Natural killer cell (primary cell): ENCODE data around the gene HIF1A. TPM values are rescaled to one million over a fixed set of nuclear protein-coding genes. Genes with fewer than 3 reads are reported as not detected.

Experiments
- ATAC-seq, 3 donors: fragments of 150-1000 bp in 2 of 3; fragments of 200-7000 bp in 1 of 3; cut with Tn5 transposase; 1 replicate in 1 of 3; 2 replicates in 2 of 3; pipeline ENCODE4 v1.10.0; 2021; ENCODE audit warnings: mild to moderate bottlenecking in 2 of 3, moderate library complexity in 2 of 3
- DNase-seq, 2 donors: peaks; one replicate each; pipeline versions ENCODE4 v3.0.0 to v3.0.0-alpha.2; 2013 to 2021; ENCODE audit warnings: mixed read lengths in 1 of 2
- H3K27ac ChIP-seq: one replicate; pipeline ENCODE4 v1.5.1; 2013; ENCODE audit warnings: mild to moderate bottlenecking, low read length
- H3K27me3 ChIP-seq: one replicate; pipeline ENCODE4 v1.6.1; 2013; ENCODE audit warnings: low read length; ENCODE audit not compliant: control insufficient read depth, insufficient read depth
- H3K36me3 ChIP-seq: one replicate; pipeline ENCODE4 v1.6.1; 2013; ENCODE audit warnings: low read length; ENCODE audit not compliant: control insufficient read depth, insufficient read depth
- H3K4me1 ChIP-seq: one replicate; pipeline ENCODE4 v1.6.1; 2013; ENCODE audit warnings: low read length; ENCODE audit not compliant: control insufficient read depth, insufficient read depth
- H3K4me3 ChIP-seq: one replicate; pipeline ENCODE4 v1.5.1; 2013; ENCODE audit warnings: low read length
- H3K9me3 ChIP-seq: one replicate; pipeline ENCODE4 v1.6.1; 2013; ENCODE audit warnings: low read length; ENCODE audit not compliant: control insufficient read depth, insufficient read depth
- H3K27ac Mint-ChIP-seq, 2 donors: one replicate each; pipeline ENCODE4 v1.8.0; 2022; ENCODE audit warnings: mild to moderate bottlenecking in 2 of 2, mixed read lengths in 2 of 2, moderate library complexity in 1 of 2
- H3K27me3 Mint-ChIP-seq, 2 donors: one replicate each; pipeline ENCODE4 v1.8.0; 2022; ENCODE audit warnings: low read depth in 2 of 2, mixed read lengths in 2 of 2
- H3K36me3 Mint-ChIP-seq: one replicate; pipeline ENCODE4 v1.8.0; 2022; ENCODE audit warnings: mixed read lengths
- H3K4me1 Mint-ChIP-seq, 2 donors: one replicate each; pipeline ENCODE4 v1.8.0; 2022; ENCODE audit warnings: mixed read lengths in 2 of 2
- H3K4me3 Mint-ChIP-seq: one replicate; pipeline ENCODE4 v1.8.0; 2022; ENCODE audit warnings: mild to moderate bottlenecking, moderate library complexity, mixed read lengths
- H3K9me3 Mint-ChIP-seq, 2 donors: one replicate each; pipeline ENCODE4 v1.8.0; 2022; ENCODE audit warnings: mixed read lengths in 2 of 2
- CTCF ChIP-seq: fragments of 200-600 bp; IDR thresholded peaks from one replicate; pipeline ENCODE4 v1.8.0; 2022; ENCODE audit warnings: antibody characterized with exemption
- WGBS: methylation state at CpG from one replicate; pipeline ENCODE4 v1.1.7; 2013; ENCODE audit warnings: missing lambda C conversion rate; ENCODE audit not compliant: insufficient coverage; 5-methylcytosine and 5-hydroxymethylcytosine counted together
- intact Hi-C: fragments of 100-400 bp; cut with micrococcal nuclease; formaldehyde crosslinking; loops from one replicate; pipeline ENCODE4 v1.14.2; 2022
- total RNA-seq, 4 donors: library from RNA; stranded (reverse); fragments of 120-200 nt in 1 of 4; gene quantifications; one replicate each; pipeline versions ENCODE4 v1.2.3 to v1.2.4, GENCODE V29; 2013 to 2022

Gene HIF1A
- total RNA-seq, 3 donors from 2014 or later (not counting 1 experiment from before 2014, with no cell fraction given) = 174 to 184 (median 177) TPM

GRCh38 chr14:61698206-61698980 lies 3.1 kb downstream of the HIF1A start:
- peak overlapping the region; percentile 43 for H3K27ac ChIP-seq
- 56% methylated on average over 1 of the region's 2 CpGs for WGBS
- no peaks in the 10 kb centered on the region for H3K36me3 ChIP-seq
- peaks cover 56 to 60% of the 10 kb centered on the region in 2 donors for H3K4me1 Mint-ChIP-seq
- H3K36me3 Mint-ChIP-seq = no peaks in the 10 kb centered on the region
- peaks cover 16% of the 10 kb centered on the region for H3K4me1 ChIP-seq
- H3K27me3 Mint-ChIP-seq = no peaks in the 10 kb centered on the region
- peak in 1 of 2 donors; percentile 22 for DNase-seq
- H3K9me3 ChIP-seq = no peaks in the 10 kb centered on the region
- H3K27me3 ChIP-seq = no peaks in the 10 kb centered on the region
- no peak overlapping the region for H3K4me3 ChIP-seq
- TF ChIP-seq CTCF = no peak
- H3K4me3 Mint-ChIP-seq = peak overlapping the region; percentile 97
- no peak for ATAC-seq
- intact Hi-C loops = loop anchor here (2.0 to 10.0 kb wide), 3 partner anchors 14 to 371 kb away; no protein-coding TSS in a partner anchor
- H3K27ac Mint-ChIP-seq = peak overlapping the region; percentile 61 to 95
- peaks cover 0 to 2% of the 10 kb centered on the region in 2 donors for H3K9me3 Mint-ChIP-seq

- 38% methylated on average over 6 of the region's 6 CpGs for WGBS
- DNase-seq = peak in 1 of 2 donors; percentile 18
- ATAC-seq = no peak
- no peaks in the 10 kb centered on the region for H3K27me3 ChIP-seq
- Mint-ChIP-seq H3K27ac (peak overlapping the region; percentile 61 to 95), H3K4me1 (peaks cover 61 to 65% of the 10 kb centered on the region in 2 donors), H3K4me3 (peak overlapping the region; percentile 97), H3K9me3 (peaks cover 0 to 2% of the 10 kb centered on the region in 2 donors), H3K27me3 (no peaks in the 10 kb centered on the region), H3K36me3 (no peaks in the 10 kb centered on the region)
- H3K9me3 ChIP-seq = no peaks in the 10 kb centered on the region
- H3K27ac ChIP-seq = no peak overlapping the region
- intact Hi-C loops = loop anchor here (2.0 to 10.0 kb wide), 3 partner anchors 14 to 372 kb away; no protein-coding TSS in a partner anchor
- H3K36me3 ChIP-seq = no peaks in the 10 kb centered on the region
- peaks cover 16% of the 10 kb centered on the region for H3K4me1 ChIP-seq
- no peak for TF ChIP-seq CTCF
- H3K4me3 ChIP-seq = no peak overlapping the region
Measured at GRCh38 chr14:61699027-61699426, 3.7 kb downstream of the HIF1A start.

GRCh38 chr14:61700104-61700886 lies 5.0 kb downstream of the HIF1A start:
- DNase-seq = no peak
- Mint-ChIP-seq H3K4me1 (peaks cover 55 to 69% of the 10 kb centered on the region in 2 donors), H3K36me3 (no peaks in the 10 kb centered on the region), H3K27ac (peak overlapping the region in 1 of 2 donors; percentile 22), H3K4me3 (peak overlapping the region; percentile 54), H3K27me3 (no peaks in the 10 kb centered on the region), H3K9me3 (peaks cover 0 to 2% of the 10 kb centered on the region in 2 donors)
- 62% methylated on average over 1 of the region's 2 CpGs for WGBS
- Histone ChIP-seq H3K27me3 (no peaks in the 10 kb centered on the region), H3K36me3 (no peaks in the 10 kb centered on the region), H3K4me1 (peaks cover 12% of the 10 kb centered on the region), H3K27ac (no peak overlapping the region), H3K4me3 (no peak overlapping the region), H3K9me3 (no peaks in the 10 kb centered on the region)
- intact Hi-C loops = no loop called here
- ATAC-seq = no peak
- no peak for TF ChIP-seq CTCF
